Sigmoid colon (tissue), 4 donors: ENCODE data around the gene GABRG1.

Experiments
- POLR2A ChIP-seq, 2 donors: fragments of 450-650 bp; IDR thresholded peaks; one replicate each; pipeline ENCODE4 v1.6.1; 2016; ENCODE audit warnings: antibody characterized with exemption in 2 of 2, mild to moderate bottlenecking in 2 of 2, moderate library complexity in 2 of 2
- POLR2AphosphoS5 ChIP-seq, 4 donors: sonication (generic); formaldehyde crosslinking; IDR thresholded peaks; one replicate each; pipeline ENCODE4 v1.6.1; 2017; ENCODE audit warnings: antibody characterized with exemption in 4 of 4
- TF ChIP-seq, protein P1 (sequence below), 4 experiments: fragments of 450-650 bp in 3 of 4; fragments of 200-600 bp in 1 of 4; IDR thresholded peaks; one replicate each; pipeline ENCODE4 v1.5.1; 2016 to 2019; ENCODE audit warnings: antibody characterized with exemption in 4 of 4, mild to moderate bottlenecking in 3 of 4, moderate library complexity in 2 of 4

DNA sequence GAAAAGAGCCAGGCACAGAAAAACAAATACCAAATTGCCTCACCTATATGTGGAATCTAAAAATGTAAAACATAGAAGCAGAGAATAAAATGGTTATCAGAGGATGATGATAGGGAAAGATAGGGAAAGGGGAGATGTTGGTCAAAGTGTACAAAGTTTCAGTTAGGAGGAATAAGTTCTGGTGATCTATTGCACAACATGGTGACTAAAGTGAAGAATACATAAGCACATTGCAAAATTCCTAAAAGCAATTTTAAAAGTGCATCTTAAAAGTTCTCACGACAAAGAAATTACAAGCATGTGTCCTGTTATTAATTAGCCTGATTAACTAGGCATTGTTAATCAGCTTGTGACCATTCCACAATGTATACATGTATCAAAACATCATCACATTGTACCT is 136.0 kb downstream of the GABRG1 start:
- TF ChIP-seq, protein P1, sequence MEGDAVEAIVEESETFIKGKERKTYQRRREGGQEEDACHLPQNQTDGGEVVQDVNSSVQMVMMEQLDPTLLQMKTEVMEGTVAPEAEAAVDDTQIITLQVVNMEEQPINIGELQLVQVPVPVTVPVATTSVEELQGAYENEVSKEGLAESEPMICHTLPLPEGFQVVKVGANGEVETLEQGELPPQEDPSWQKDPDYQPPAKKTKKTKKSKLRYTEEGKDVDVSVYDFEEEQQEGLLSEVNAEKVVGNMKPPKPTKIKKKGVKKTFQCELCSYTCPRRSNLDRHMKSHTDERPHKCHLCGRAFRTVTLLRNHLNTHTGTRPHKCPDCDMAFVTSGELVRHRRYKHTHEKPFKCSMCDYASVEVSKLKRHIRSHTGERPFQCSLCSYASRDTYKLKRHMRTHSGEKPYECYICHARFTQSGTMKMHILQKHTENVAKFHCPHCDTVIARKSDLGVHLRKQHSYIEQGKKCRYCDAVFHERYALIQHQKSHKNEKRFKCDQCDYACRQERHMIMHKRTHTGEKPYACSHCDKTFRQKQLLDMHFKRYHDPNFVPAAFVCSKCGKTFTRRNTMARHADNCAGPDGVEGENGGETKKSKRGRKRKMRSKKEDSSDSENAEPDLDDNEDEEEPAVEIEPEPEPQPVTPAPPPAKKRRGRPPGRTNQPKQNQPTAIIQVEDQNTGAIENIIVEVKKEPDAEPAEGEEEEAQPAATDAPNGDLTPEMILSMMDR (IDR thresholded peaks at IDR 0.05): no peak
- no peak for TF ChIP-seq POLR2AphosphoS5 (IDR thresholded peaks at IDR 0.05)
- TF ChIP-seq POLR2A (IDR thresholded peaks at IDR 0.05): no peak
